CD4-positive, alpha-beta T cell (primary cell): ENCODE results near the gene ATP11A. TPM values are rescaled to one million over a fixed set of nuclear protein-coding genes. Genes with fewer than 3 reads are reported as not detected.
A peak's percentile ranks its signal among the peaks of the same experiment; 100 is the strongest.

Source experiments
- ATAC-seq: fragments of 200-7000 bp; cut with Tn5 transposase; one replicate; pipeline ENCODE4 v1.10.0; 2022; ENCODE audit warnings: mild to moderate bottlenecking; ENCODE audit not compliant: poor library complexity
- CTCF ChIA-PET: fragments of 350-600 bp; sonication (Branson Sonifier 250); formaldehyde crosslinking; loops from one replicate; lab custom pipeline; 2021; ENCODE audit warnings: antibody characterized with exemption, inconsistent platforms; lab: Charles Lee
- POLR2A ChIA-PET: fragments of 350-600 bp; sonication (Branson Sonifier 250); formaldehyde crosslinking; loops from one replicate; lab custom pipeline; 2021; ENCODE audit warnings: antibody characterized with exemption, inconsistent platforms; lab: Charles Lee
- DNase-seq, 14 experiments: peaks; one replicate each; pipeline ENCODE4 v3.0.0-alpha.2; 2013 to 2020; ENCODE audit warnings: mixed read lengths in 2 of 14
- H3K27ac ChIP-seq, 2 donors: one replicate each; pipeline versions ENCODE4 v1.5.1 to v1.7.0; 2013; ENCODE audit warnings: low read length in 2 of 2, low read depth in 1 of 2, mild to moderate bottlenecking in 1 of 2
- H3K27me3 ChIP-seq, 2 experiments: 1 replicate in 1 of 2; 2 replicates in 1 of 2; pipeline versions ENCODE4 v1.6.1 to v1.7.0; 2013; ENCODE audit warnings: low read length in 2 of 2, control low read depth in 1 of 2, mild to moderate bottlenecking in 1 of 2, moderate library complexity in 1 of 2; ENCODE audit not compliant: insufficient read depth in 2 of 2, control insufficient read depth in 1 of 2
- H3K36me3 ChIP-seq: one replicate; pipeline ENCODE4 v1.6.1; 2013; ENCODE audit warnings: low read length, control low read depth; ENCODE audit not compliant: insufficient read depth
- H3K4me1 ChIP-seq: one replicate; pipeline ENCODE4 v1.6.1; 2013; ENCODE audit warnings: low read length, control low read depth; ENCODE audit not compliant: insufficient read depth
- H3K4me3 ChIP-seq: one replicate; pipeline ENCODE4 v1.5.1; 2013; ENCODE audit warnings: mild to moderate bottlenecking, low read length, moderate library complexity
- H3K9me3 ChIP-seq, 2 experiments: 1 replicate in 1 of 2; 2 replicates in 1 of 2; pipeline versions ENCODE4 v1.6.1 to v1.7.0; 2013; ENCODE audit warnings: low read length in 2 of 2, mild to moderate bottlenecking in 2 of 2, control low read depth in 1 of 2, moderate library complexity in 1 of 2; ENCODE audit not compliant: control insufficient read depth in 1 of 2, insufficient read depth in 1 of 2
- H3K27ac Mint-ChIP-seq: one replicate; pipeline ENCODE4 v1.8.0; 2020; ENCODE audit warnings: mixed read lengths
- H3K27me3 Mint-ChIP-seq: one replicate; pipeline ENCODE4 v1.8.0; 2021; ENCODE audit warnings: mixed read lengths
- H3K36me3 Mint-ChIP-seq: one replicate; pipeline ENCODE4 v1.8.0; 2021; ENCODE audit warnings: low read depth, mixed read lengths
- H3K4me1 Mint-ChIP-seq: one replicate; pipeline ENCODE4 v1.8.0; 2021; ENCODE audit warnings: low read depth, mixed read lengths
- H3K4me3 Mint-ChIP-seq: one replicate; pipeline ENCODE4 v1.8.0; 2020; ENCODE audit warnings: mild to moderate bottlenecking, mixed read lengths
- H3K9me3 Mint-ChIP-seq: one replicate; pipeline ENCODE4 v1.8.0; 2020; ENCODE audit warnings: mixed read lengths
- intact Hi-C, 2 experiments: fragments of 100-400 bp; cut with DNase I in 1 of 2; cut with micrococcal nuclease in 1 of 2; formaldehyde crosslinking; loops; one replicate each; pipeline versions ENCODE4 v1.15.1 to v1.9.0; 2023 to 2025; cut with DNase I, micrococcal nuclease
- total RNA-seq, 174 experiments: library from RNA in 2 of 174; stranded (reverse) in 2 of 174; gene quantifications; one replicate each; pipeline ENCODE4 v1.2.3 and lab custom pipeline; 2021 to 2026
- TF ChIP-seq, protein P1 (sequence below): fragments of 200-600 bp; IDR thresholded peaks from one replicate; pipeline ENCODE4 v1.8.0; 2022; ENCODE audit warnings: antibody characterized with exemption, mild to moderate bottlenecking

ATP11A gene
- total RNA-seq, 2 experiments from 2014 or later: 56.7 to 66.8 TPM

DNA sequence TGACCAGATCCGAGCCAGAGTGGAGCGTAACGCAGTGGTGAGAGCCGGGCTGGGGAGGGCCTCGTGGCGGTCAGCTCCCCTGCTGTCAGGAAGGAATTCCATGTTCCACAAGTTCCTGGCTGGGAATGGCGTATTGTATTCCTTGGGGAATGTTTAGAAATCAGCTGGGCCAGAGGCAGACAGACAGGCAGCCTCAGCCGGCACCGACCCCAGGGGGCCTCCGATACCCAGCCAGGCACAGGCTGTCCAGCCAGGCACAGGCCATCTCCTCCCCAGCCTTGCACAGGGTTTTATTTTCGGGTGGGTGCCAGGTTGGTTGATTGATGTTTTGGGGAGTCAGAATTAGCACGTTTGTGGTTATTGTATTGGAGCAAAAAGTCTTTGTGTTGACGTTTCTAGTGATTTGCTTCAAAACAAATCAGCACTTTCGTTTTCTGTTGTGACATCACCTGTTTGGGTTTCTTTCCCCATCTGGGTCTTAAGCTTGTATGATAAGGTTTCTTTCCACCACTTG is 152.6 kb downstream of the ATP11A start:
- CTCF ChIA-PET: no interaction called here
- peaks cover 65% of the 10 kb centered on the region for H3K36me3 Mint-ChIP-seq
- Histone ChIP-seq H3K4me1 (no peaks in the 10 kb centered on the region), H3K27ac (no peak overlapping the region), H3K36me3 (peaks cover 44% of the 10 kb centered on the region), H3K27me3 (no peaks in the 10 kb centered on the region), H3K9me3 (peaks cover 0 to 6% of the 10 kb centered on the region in 2 experiments), H3K4me3 (no peak overlapping the region)
- no peaks in the 10 kb centered on the region for H3K4me1 Mint-ChIP-seq
- no peaks in the 10 kb centered on the region for H3K9me3 Mint-ChIP-seq
- no peak for ATAC-seq
- no peak overlapping the region for H3K4me3 Mint-ChIP-seq
- peak in 1 of 14 experiments; percentile 25 for DNase-seq
- intact Hi-C loops: no loop called here
- no peak overlapping the region for H3K27ac Mint-ChIP-seq
- H3K27me3 Mint-ChIP-seq: no peaks in the 10 kb centered on the region
- POLR2A ChIA-PET: no interaction called here
- TF ChIP-seq, protein P1, sequence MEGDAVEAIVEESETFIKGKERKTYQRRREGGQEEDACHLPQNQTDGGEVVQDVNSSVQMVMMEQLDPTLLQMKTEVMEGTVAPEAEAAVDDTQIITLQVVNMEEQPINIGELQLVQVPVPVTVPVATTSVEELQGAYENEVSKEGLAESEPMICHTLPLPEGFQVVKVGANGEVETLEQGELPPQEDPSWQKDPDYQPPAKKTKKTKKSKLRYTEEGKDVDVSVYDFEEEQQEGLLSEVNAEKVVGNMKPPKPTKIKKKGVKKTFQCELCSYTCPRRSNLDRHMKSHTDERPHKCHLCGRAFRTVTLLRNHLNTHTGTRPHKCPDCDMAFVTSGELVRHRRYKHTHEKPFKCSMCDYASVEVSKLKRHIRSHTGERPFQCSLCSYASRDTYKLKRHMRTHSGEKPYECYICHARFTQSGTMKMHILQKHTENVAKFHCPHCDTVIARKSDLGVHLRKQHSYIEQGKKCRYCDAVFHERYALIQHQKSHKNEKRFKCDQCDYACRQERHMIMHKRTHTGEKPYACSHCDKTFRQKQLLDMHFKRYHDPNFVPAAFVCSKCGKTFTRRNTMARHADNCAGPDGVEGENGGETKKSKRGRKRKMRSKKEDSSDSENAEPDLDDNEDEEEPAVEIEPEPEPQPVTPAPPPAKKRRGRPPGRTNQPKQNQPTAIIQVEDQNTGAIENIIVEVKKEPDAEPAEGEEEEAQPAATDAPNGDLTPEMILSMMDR: no peak

DNA sequence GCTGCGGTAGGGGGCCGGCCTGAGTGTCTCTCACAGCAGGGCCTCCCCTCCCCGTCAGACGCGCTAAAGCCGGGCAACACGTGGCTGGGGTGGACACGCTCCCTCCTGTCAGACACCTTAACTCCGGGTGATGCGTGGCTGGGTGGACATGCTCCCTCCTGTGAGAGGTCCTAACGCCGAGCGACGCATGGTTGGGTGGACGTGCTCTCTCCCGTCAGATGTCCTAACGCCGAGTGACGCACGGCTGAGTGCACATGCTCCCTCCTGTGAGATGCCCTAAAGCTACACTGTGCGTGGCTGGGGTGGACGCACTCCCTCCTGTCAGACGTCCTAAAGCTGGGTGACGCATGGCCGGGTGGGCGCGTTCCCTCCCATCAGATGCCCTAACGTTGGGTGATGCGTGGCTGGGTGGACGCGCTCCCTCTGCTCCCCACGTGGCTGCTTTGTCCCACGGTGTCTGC is 153.1 kb downstream of the ATP11A start:
- H3K27me3 Mint-ChIP-seq: no peaks in the 10 kb centered on the region
- DNase-seq: no peak
- H3K36me3 Mint-ChIP-seq: peaks cover 65% of the 10 kb centered on the region
- no peaks in the 10 kb centered on the region for H3K4me1 ChIP-seq
- ChIA-PET CTCF (no interaction called here), POLR2A (no interaction called here)
- H3K9me3 ChIP-seq: peaks cover 0 to 6% of the 10 kb centered on the region in 2 experiments
- H3K4me1 Mint-ChIP-seq: no peaks in the 10 kb centered on the region
- intact Hi-C loops: no loop called here
- H3K4me3 Mint-ChIP-seq: no peak overlapping the region
- H3K27ac ChIP-seq: no peak overlapping the region
- TF ChIP-seq, protein P1: no peak
- ATAC-seq: no peak
- no peaks in the 10 kb centered on the region for H3K9me3 Mint-ChIP-seq
- no peak overlapping the region for H3K27ac Mint-ChIP-seq
- H3K36me3 ChIP-seq: peaks cover 43% of the 10 kb centered on the region
- no peaks in the 10 kb centered on the region for H3K27me3 ChIP-seq
- no peak overlapping the region for H3K4me3 ChIP-seq

DNA sequence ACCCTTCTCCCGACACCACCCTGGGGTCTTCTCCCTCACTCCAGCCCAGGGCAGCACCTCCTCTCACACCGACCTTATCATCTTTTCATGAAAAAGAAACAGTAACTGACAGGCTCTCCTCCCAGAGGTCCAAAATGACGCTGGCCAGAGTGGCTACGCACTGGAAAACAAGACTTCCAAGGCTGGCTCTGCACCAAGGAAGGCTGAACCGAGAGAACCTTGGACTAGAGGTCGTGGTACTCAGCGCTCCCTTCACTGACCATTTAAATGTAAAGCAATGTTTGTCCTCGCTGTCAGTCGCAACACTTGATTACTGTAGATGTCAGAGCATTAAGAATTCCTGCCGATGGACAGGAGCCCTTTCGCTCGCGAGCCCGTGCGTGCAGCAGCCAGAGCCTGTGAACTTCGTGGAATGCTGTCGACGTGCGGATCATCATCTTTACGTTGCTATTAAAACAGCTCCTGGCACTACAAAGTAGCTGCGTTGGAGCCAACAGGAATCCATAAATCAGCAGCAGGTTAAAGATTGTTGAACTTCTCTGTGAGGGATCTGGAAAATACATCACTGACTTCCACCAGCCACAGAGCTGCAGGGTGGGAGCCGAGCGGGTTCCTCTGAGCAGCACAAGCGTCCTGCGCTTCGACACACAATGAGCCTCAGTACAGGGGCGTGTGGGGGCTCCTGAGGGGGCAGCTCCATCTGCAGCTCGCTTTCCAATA is 153.7 kb downstream of the ATP11A start:
- no peak overlapping the region for H3K4me3 Mint-ChIP-seq
- peaks cover 65% of the 10 kb centered on the region for H3K36me3 Mint-ChIP-seq
- no peak overlapping the region for H3K27ac ChIP-seq
- peaks cover 39% of the 10 kb centered on the region for H3K36me3 ChIP-seq
- no peaks in the 10 kb centered on the region for H3K9me3 Mint-ChIP-seq
- intact Hi-C loops: no loop called here
- H3K27me3 Mint-ChIP-seq: no peaks in the 10 kb centered on the region
- no peak for ATAC-seq
- H3K27ac Mint-ChIP-seq: no peak overlapping the region
- no peaks in the 10 kb centered on the region for H3K4me1 Mint-ChIP-seq
- peaks cover 0 to 6% of the 10 kb centered on the region in 2 experiments for H3K9me3 ChIP-seq
- no peaks in the 10 kb centered on the region for H3K4me1 ChIP-seq
- POLR2A ChIA-PET: no interaction called here
- CTCF ChIA-PET: no interaction called here
- no peaks in the 10 kb centered on the region for H3K27me3 ChIP-seq
- TF ChIP-seq, protein P1: no peak
- no peak for DNase-seq
- H3K4me3 ChIP-seq: no peak overlapping the region
